ENCODE measurements around the gene VAV2.
A peak's percentile ranks its signal among the peaks of the same experiment; 100 is the strongest.

VAV2 gene

DNA sequence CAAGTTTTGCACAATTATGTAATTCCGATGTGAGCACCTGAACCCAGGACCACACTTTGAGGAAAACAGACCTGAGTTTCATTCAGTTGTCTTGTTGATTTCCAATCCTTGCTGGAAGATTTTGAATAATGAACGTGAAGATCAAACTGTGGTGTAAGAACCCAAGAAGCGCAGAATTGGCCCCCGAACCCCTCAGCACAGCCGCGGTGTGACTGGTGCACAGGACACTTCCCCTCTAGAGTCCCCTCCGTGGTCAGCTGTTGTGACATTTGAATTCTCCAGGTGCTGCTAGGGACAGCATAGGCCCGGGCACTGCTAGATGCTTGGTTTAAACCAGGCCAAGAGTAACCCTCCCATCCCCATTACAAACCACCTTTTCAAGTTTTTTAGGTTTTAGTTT, 34.9 kb upstream of the VAV2 start:
- no peak for DNase-seq

DNA sequence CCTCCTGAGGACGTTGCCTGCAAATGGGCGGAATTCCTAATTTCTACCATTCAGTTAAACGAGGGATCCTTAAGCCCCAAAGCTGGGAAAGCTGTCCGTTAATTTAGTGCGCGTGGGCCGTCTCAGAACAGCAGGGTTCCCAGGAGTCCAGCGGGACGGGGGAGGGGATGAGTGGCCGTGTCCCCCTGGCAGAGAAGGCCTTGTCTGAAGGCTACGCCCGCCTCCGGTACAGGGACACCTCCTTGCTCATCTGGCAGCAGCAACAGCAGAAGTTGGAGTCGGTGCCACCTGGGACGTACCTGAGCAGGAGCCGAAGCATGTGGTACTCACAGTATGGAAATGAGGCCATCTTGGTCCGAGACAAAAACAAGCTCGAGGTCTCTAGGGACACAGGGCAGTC, 34.5 kb upstream of the VAV2 start:
- DNase-seq = no peak

DNA sequence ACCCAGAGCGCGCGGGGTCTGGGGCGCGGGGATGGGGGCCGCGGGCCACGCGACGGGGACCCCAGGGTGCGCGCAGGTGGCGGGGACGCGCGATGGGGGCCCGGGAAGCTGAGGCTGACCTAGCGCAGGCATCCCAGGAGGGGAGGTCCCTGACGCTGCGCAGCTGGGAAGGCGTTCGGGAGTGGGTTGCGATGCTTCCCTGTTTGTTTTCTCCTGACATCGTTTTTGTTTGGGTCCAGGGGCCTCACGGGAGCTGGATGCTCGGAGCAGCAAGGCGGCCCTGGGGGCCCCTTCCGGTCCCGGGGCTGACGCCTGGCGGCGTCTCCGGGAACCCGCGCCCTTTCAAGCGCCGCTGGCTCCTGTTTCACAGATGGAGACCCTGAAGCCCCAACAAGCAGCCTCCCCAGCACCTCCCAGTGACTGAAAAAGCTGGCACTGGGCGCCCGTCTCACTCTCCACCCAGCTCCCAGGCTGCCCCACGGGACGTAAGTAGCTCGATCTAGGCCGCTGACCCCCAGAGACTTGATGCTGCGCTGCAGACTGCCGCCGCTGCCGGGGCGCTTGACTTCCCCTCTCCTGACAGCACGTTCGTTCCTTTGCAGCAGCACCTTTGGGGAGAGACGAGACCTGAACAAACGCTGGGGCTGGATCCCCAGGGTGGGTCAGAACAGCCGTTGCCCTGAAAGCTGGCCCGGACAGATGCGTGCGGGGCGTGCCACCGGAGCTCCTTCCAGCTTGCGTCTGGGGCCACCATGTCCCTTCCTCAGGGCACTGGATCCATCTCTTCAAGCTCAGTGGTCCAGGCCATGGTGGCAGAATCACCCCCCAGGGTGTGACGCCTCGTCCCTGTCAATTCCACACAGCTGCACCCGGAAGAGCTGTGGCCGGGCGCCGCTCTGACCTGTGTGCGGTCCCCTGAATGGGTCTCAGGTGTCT, 33.8 kb upstream of the VAV2 start:
- peak; percentile 60 for DNase-seq

DNA sequence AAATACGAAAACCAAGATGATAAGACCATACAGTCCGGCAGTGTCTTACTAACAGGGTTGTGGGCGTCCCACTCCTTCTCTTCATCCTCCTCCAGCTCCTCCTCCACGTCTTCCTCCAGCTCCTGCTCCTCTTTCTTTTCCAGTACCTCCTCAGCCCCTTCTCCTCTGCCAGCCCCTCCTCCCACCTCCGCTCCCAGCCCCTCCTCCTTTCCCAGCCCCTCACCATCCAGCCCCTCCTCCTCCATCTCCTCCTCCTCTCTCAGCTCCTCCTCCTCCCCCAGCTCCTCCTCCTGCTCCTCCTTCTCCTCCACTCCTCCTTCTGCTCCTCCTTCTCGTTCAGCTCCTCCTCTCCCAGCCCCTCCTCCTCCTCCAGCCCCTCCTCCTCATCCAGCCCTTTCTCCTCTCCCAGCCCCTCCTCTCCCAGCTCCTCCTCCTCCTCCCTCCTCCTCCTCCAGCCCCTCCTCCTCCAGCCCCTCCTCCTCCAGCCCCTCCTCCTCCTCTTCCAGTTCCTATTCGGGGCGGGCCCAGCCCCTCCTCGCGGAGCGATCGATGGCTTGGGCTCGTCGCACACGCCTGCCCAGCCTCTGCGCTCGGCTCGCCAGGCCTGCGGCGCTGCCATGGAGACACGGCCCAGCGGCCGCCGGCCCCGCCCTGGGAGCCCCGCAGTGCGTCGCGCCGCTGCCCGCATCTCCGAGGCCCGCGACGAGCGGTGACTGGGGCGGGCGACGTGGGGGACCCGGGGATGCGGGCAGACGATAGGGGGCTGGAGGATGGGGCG, 32.9 kb upstream of the VAV2 start, which contains the start of gene BRD3OS:
BRD3OS (plus strand) TSS at position 654 of the 778 bp plus-strand sequence. CDS start 1,267 bp downstream, outside the sequence.
- peak; percentile 100 for DNase-seq

DNA sequence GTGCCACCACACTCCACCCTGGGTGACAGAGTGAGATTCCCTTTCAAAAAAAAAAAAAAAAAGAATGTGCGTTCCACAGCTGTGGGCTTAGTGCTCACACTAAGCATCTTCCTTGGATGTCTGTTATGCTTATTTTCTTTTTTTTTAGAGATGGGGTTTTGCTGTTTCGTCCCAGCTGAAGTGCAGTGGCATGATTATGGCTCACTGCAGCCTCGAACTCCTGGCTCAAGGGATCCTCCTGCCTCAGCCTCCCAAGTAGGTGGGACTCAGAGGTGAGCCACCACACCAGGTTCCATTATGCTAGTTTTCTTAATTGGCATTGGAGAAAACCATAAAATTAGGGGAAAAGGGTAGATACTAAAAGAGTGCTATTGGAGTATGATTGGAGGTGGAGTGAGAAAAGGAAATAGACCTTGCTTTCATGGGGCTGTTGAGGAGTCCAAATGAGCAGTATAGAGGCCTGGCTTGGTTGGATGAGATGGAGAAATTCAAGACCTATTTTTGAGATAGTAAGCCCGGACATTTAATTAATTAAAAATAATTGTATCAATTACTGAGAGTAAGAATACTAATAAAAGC, 32.2 kb upstream of the VAV2 start:
- DNase-seq = no peak

DNA sequence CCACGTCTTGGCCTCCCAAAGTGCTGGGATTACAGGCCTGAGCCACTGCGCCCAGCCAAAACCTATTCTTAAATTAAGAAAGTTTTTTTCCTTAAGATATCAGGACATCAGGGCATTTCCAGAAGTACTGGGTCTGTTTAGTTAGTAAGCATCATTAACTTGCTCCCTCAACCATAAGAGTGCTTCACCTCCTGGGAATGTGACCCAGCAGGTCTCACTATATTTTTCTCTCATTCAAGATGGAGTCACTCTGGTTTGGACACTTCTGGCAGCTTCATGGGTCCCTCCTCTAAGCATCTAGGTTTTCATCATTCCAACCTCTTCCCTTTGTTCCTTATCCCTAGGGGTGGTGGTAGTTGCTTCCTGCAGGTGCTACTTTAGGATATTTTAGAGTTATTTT, 22.8 kb upstream of the VAV2 start:
- DNase-seq = no peak

DNA sequence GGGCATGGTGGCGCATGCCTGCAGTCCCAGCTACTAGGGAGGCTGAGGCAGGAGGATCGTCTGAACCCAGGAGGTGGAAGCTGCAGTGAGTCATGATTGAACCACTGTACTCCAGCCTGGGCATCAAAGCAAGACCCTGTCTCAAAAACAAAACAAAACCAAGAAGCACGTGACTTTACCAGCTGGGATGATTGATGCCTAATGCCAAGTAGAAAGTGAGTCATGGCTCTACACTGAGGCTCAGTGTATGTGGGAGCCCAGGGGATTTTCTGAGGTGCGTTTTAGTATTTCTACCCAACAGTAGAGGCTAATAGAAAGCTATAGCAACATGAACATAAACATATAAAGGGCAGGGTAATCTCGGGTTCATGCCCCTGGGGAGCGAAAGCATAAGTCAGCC, 19.3 kb upstream of the VAV2 start:
- no peak for DNase-seq

DNA sequence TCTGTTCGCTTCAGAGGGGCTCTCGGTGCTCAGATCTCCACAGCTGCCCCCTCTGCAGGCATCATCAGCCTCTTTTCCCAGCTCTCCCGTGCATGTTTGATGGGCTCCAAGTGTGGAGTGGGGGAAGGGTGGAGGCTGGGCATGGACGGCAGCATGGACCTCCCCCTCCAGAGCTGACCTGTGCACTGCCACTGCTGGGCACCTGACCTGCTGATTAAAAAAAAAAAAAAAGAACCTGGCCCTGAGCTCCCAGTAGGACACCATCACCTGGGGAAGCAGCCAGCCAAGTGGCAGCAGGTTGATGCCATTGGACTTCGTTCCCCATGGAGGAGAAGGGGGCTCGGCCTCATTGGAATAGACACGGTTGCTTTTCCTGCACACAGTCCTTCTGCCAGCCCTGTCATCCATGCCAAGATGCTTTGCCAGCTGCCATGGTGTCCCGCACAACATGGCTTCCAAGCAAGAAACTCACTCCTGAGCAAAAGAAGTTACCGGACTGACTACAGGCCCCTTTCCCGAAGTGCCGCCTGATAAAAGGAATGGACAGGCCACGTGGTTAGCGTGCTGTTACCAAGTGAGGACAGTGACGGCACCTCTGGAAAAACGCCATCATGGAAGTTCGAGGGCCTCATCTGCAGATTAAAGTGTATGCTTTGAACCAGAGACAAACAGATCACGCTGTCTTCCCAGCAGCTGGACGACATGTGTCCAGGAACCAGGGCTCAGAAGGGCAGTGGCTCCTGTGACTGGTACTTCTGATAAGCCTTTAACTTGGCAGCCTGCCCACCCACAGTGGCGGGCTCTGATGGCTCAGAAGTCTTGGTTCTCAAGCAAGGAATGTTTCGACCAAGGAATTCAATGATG, 18.4 kb upstream of the VAV2 start:
- peak; percentile 29 for DNase-seq

DNA sequence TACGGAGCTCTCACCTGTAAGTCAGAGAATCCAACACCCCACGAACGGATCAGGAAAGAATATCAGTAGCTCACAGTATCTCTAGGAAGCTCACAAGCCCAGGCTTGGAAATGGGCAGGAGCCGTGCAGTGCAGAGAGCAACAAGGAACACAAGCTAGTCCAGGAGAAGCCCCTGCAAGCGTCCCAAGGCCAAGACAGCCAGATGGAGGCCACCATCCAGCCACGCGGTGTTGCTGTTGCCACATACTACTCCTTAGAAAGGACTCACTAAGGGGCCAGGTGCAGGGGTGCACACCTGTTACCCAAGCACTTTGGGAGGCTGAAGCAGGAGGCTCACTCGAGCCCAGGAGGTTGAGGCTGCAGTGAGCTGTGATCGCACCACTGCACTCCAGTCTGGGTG, 15.4 kb upstream of the VAV2 start:
- no peak for DNase-seq

DNA sequence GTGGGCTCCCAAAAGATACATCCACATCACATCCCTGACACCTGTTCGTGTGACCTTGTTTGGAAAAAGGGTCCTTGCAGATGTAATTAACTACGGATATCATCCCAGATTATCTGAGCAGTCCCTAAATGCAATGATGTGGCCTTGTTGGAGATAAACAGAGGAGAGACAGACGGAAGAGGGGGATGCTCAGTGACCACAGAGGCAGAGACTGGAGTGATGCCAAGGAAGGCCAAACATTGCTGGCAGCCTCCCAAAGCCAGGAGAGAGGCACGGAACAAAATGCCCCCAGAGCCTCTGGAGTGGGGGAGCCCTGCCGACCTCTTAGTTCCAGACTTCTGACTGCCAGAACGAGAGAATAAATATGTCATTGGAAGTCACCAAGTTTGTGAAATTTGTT, 15.0 kb upstream of the VAV2 start:
- DNase-seq = no peak

DNA sequence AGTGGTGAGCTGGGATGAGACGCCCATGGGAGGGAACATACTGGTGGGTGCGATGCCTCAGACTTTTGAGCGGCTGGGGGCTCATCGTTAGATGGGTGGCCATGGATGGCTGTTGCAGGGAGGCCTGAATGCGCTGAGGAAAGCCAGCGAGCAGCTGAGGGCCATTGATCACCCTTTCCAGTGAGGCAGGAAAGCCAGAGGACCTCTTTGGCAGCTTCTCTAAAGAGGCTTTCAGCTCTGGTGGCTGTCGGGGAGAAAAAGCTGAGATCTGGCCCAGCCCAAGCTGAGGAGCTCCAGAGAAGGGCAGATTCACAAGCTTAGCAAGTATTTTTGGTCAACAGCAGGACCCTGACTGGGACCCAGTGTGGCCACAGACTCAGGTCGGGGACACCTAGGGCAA, 13.3 kb upstream of the VAV2 start:
- no peak for DNase-seq

DNA sequence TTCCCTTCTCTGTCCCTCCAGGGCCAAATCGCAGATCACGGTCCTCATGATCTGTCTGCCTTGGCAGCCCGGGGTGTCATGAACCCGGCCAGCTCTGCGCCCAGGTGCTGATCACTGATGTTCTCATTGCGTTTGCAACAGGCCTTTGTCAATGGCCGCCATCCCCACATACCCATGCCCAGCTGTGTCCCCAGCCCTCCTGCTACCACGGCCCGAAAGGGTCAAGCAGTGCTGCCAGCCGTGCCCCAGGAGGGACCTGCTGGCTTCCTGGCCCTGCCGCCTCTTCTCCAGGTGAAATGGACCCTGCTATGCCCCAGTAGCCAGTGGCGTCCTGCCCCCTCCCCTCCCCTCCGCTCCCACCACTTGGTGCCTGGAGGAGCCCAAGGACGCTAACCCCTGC, 12.8 kb upstream of the VAV2 start:
- DNase-seq = no peak

DNA sequence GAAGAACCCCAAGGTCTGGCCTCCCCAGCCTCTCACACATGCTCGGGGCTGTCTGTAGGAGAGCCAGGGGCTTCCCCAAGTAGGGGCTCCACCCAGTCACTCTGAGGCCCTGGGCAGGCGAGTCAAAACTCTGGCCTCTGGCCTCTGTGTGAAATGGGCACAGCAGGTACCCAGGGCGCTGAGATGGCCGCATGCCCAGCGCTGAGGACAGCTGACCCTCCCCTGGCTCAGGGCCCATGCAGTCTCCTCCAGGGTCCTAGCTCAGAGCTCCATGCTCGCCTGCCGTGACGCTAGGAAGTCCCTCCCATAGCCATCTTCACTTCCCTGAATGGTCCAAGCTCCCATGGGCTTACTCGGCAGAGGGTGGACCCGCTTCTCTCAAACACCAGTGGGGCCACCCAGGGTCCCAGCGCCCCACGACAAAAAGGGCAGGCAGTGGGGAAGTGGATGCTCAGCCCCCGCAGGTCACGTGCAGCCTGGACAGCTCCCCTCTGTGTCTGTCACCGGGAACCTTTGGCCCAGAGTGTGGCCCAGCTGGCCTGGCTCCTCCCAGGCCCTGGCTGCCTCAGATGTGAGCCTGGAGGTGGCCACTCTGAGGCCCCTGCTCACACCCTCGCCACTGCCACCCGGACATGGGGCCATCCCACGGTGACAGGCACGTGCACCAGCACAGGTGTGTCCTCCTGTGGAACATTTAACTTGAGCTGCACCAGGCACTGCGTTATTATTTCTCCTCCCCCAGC, 12.2 kb upstream of the VAV2 start:
- no peak for DNase-seq

DNA sequence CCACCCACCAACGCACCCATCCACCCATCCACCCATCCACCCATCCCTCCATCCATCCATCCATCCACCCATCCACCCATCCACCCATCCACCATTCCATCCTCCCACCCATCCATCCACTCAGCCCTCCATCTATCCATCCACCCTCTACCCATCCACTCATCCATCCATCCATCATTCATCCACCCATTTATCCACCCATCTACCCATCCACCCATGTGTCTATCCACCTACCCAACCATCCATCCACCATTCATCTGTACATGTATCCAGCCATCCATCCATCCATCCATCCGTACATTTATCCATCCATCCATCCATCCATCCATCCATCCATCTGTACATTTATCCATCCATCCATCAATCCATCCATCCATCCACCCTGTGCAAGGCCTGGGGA, 11.1 kb upstream of the VAV2 start:
- DNase-seq = no peak

DNA sequence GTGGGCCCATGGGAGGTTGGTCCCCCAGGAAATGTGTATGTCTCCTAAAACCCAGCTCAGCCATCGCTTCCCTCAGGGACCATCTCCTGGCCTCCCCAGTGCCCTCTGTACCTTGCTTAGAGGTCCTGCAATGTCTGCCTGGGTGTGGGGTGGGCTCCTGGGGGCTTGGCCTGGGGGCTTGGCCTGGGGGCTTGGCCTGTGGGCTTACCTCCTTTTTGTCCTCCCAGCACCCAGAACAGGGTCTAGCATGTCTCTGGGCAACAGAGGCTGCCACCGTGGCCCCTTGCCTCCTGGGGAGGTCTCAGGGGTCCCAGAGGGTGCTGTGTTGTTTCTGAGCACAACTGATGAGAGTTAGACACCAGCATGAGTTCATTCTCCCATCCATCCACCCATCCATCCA, 10.7 kb upstream of the VAV2 start:
- DNase-seq = no peak

DNA sequence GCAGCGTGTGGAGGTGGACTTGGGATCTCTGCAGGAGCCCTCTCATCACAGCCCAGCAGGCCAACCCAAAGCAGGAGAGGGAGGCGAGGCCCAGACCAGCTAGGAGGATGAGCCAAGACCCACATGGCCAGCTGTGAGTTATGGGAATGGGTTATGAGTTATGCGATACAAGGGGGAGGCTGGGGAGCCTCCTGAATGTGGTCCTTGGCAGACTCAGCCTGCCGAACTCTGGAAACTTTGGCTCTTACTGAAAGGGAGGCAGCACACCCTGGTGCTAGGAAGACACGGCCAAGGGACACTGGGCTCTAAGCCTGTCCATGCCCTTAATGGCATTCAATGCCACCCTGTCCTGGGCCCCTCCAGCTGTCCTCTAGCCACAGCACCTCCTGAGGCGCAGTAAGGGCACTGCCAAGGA, 7.7 kb upstream of the VAV2 start:
- no peak for DNase-seq

DNA sequence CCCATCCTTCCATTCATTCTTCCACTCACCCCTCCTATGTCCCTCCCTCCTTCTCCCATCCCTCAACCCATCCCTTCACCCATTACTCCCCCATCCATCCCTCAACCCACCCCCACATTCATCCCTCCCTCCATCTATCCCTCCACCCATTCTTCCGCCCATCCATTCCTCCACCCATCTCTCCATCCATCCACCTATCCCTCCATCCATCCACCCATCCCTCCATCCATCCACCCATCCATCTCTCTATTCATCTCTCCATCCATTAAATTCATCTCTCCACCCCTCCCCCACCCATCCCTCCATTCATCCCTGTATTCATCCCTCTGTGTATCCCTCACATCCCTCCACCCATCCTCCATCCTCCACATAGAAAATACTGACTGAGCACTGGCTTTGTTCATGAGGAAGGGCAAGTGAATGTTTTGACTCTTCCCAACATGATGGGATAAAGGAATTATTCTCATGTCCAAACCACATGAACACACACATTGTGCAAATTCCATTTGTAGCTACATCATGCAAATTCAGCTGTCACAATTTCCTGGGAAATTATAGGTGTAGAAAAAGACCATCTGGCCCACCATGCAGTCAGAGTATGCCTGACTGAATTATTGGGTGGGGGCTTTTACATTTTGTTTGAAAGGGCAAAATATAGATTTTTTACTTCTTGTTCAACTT, 6.9 kb upstream of the VAV2 start:
- peak; percentile 31 for DNase-seq

DNA sequence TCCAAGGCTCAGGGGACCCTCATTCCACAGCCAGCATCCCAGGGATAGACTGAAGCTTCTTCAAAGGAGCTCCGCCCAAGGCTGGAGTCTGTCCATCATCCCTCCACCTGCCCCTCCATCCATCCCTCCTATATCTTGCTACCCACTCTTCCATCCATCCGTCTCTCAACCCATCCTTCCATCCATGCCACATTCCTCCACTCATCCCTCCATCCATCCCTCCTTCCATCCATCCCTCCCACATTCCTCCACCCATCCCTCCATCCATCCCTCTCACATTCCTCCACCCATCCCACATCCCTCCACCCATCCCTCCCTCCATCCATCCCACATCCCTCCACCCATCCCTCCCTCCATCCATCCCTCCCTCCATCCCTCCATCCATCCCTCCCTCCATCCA, 5.5 kb upstream of the VAV2 start:
- no peak for DNase-seq

DNA sequence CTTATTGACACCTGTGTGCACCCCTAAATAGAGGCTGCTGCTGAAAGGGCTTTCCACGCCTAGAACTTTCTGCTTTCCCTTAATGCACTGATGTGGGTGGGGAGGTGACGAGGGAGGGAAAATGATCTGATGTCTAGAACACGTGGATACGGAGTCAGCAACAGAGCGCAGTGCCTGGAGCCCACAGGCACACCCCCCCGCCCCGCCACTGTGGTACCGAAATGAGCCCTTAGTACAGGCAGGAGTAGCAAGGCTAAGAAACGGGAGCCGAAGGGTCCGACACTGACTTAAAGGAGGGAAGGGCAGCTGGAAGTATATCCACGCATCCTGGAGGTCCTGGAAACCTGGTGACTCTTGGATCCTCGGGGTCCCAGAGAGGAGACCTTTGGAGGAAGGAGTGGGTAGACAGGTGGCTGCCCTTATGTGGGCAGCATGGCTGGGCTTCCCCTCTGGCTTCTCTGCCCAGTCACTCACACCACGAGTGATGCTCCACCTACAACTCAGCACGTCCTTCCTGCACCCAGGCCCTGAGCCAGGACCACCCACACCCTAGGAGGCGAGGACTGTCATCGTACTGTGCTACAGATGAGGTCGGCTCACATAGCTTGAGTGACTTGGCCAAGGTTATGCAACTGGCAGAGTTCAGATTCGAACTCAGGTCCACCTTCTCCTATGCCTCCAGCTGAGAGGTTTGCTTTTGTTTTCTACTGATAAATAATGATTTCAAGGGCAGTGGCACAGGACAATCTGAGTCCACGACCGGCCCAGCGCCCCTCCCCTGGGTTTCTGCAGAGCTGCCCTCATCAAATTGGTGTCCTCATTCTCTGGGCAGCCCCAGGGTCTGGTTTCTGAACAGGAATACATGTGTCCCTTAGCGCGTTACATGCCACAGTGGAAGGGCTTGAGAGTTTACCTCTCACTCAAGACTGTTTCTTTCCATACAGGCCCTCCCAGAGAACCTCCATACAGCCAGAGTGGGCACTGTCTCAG, 4.7 kb upstream of the VAV2 start:
- DNase-seq = no peak

All from EL (cell line).